GM12873 (cell line): ENCODE results near the gene RNF13.

ENCODE experiments used
- CTCF ChIP-seq: IDR thresholded peaks from 2 replicates; pipeline ENCODE4 v1.5.1; 2012; ENCODE audit warnings: low read depth, mild to moderate bottlenecking, moderate library complexity, low read length, control low read depth; ENCODE audit not compliant: insufficient read depth; ENCODE audit errors: missing control alignments

The RNF13 gene

GRCh38 chr3:149770246-149770645, 42.8 kb upstream of the RNF13 start:
- peak; percentile 27 for TF ChIP-seq CTCF

GRCh38 chr3:149771652-149772271, 41.3 kb upstream of the RNF13 start:
- TF ChIP-seq CTCF: peak; percentile 85

- no peak for TF ChIP-seq CTCF
These were observed 40.2 kb upstream of the RNF13 start for GRCh38 chr3:149772861-149773260.

GRCh38 chr3:149776170-149776569, 36.8 kb upstream of the RNF13 start:
- no peak for TF ChIP-seq CTCF

- no peak for TF ChIP-seq CTCF
These were observed 35.4 kb upstream of the RNF13 start for GRCh38 chr3:149777414-149778214.

GRCh38 chr3:149781211-149781610, 31.8 kb upstream of the RNF13 start:
- TF ChIP-seq CTCF: no peak

GRCh38 chr3:149781741-149782140, 31.3 kb upstream of the RNF13 start:
- no peak for TF ChIP-seq CTCF
